ENCODE data around the gene TYRP1.

TYRP1 gene

GRCh38 chr9:12712532-12712931, 19.3 kb downstream of the TYRP1 start:
- H3K27me3 ChIP-seq (ENCODE audit: low read depth, low read length): no peaks in the 10 kb centered on the region
- H3K9ac ChIP-seq (ENCODE audit: low read length): no peak overlapping the region
- H3K9me3 ChIP-seq (ENCODE audit: insufficient read depth, low read length): no peaks in the 10 kb centered on the region
- H4K20me1 ChIP-seq (ENCODE audit: insufficient read depth, low read length): no peaks in the 10 kb centered on the region
- no peaks in the 10 kb centered on the region for H3K4me1 ChIP-seq (ENCODE audit: low read length)
- H3K4me2 ChIP-seq (ENCODE audit: low read length): no peak overlapping the region
- no peak overlapping the region for H3K4me3 ChIP-seq (ENCODE audit: low read length)
- H3K36me3 ChIP-seq (replicated peaks; ENCODE audit: low read depth, low read length): no peaks in the 10 kb centered on the region
- no peak for TF ChIP-seq CTCF (IDR thresholded peaks at IDR 0.05; ENCODE audit: low read depth, low read length)
- TF ChIP-seq EZH2phosphoT487 (IDR thresholded peaks at IDR 0.05; ENCODE audit: low read depth): no peak
- H3K79me2 ChIP-seq (ENCODE audit: low read length): no peaks in the 10 kb centered on the region
- H3K27ac ChIP-seq (ENCODE audit: low read length): no peak overlapping the region
- no peak overlapping the region for H2AFZ ChIP-seq (ENCODE audit: low read depth, low read length)

GRCh38 chr9:12715268-12715667, 22.1 kb downstream of the TYRP1 start:
- TF ChIP-seq CTCF (IDR thresholded peaks at IDR 0.05; ENCODE audit: low read depth, low read length): no peak
- TF ChIP-seq EZH2phosphoT487 (IDR thresholded peaks at IDR 0.05; ENCODE audit: low read depth): no peak
- H3K36me3 ChIP-seq (replicated peaks; ENCODE audit: low read depth, low read length): no peaks in the 10 kb centered on the region
- H3K9ac ChIP-seq (ENCODE audit: low read length): no peak overlapping the region
- no peaks in the 10 kb centered on the region for H3K79me2 ChIP-seq (ENCODE audit: low read length)
- H4K20me1 ChIP-seq (ENCODE audit: insufficient read depth, low read length): no peaks in the 10 kb centered on the region
- H3K9me3 ChIP-seq (ENCODE audit: insufficient read depth, low read length): no peaks in the 10 kb centered on the region
- no peak overlapping the region for H3K4me3 ChIP-seq (ENCODE audit: low read length)
- H3K4me2 ChIP-seq (ENCODE audit: low read length): no peak overlapping the region
- no peak overlapping the region for H2AFZ ChIP-seq (ENCODE audit: low read depth, low read length)
- H3K27ac ChIP-seq (ENCODE audit: low read length): no peak overlapping the region
- H3K4me1 ChIP-seq (ENCODE audit: low read length): no peaks in the 10 kb centered on the region
- no peaks in the 10 kb centered on the region for H3K27me3 ChIP-seq (ENCODE audit: low read depth, low read length)

GRCh38 chr9:12716823-12717600, 23.8 kb downstream of the TYRP1 start:
- H3K4me3 ChIP-seq (ENCODE audit: low read length): no peak overlapping the region
- no peak overlapping the region for H3K4me2 ChIP-seq (ENCODE audit: low read length)
- TF ChIP-seq EZH2phosphoT487 (IDR thresholded peaks at IDR 0.05; ENCODE audit: low read depth): no peak
- TF ChIP-seq CTCF (IDR thresholded peaks at IDR 0.05; ENCODE audit: low read depth, low read length): peak; percentile 47
- H3K9ac ChIP-seq (ENCODE audit: low read length): no peak overlapping the region
- H3K4me1 ChIP-seq (ENCODE audit: low read length): no peaks in the 10 kb centered on the region
- H3K9me3 ChIP-seq (ENCODE audit: insufficient read depth, low read length): no peaks in the 10 kb centered on the region
- H2AFZ ChIP-seq (ENCODE audit: low read depth, low read length): no peak overlapping the region
- H3K79me2 ChIP-seq (ENCODE audit: low read length): no peaks in the 10 kb centered on the region
- H4K20me1 ChIP-seq (ENCODE audit: insufficient read depth, low read length): no peaks in the 10 kb centered on the region
- H3K27me3 ChIP-seq (ENCODE audit: low read depth, low read length): no peaks in the 10 kb centered on the region
- no peak overlapping the region for H3K27ac ChIP-seq (ENCODE audit: low read length)
- no peaks in the 10 kb centered on the region for H3K36me3 ChIP-seq (replicated peaks; ENCODE audit: low read depth, low read length)

- H3K27ac ChIP-seq (ENCODE audit: low read length): no peak overlapping the region
- H3K4me1 ChIP-seq (ENCODE audit: low read length): peaks cover 6% of the 10 kb centered on the region
- TF ChIP-seq EZH2phosphoT487 (IDR thresholded peaks at IDR 0.05; ENCODE audit: low read depth) (no peak), CTCF (IDR thresholded peaks at IDR 0.05; ENCODE audit: low read depth, low read length) (no peak)
- H3K9ac ChIP-seq (ENCODE audit: low read length): no peak overlapping the region
- no peak overlapping the region for H3K4me3 ChIP-seq (ENCODE audit: low read length)
- H3K27me3 ChIP-seq (ENCODE audit: low read depth, low read length): no peaks in the 10 kb centered on the region
- no peak overlapping the region for H2AFZ ChIP-seq (ENCODE audit: low read depth, low read length)
- no peaks in the 10 kb centered on the region for H3K9me3 ChIP-seq (ENCODE audit: insufficient read depth, low read length)
- no peak overlapping the region for H3K4me2 ChIP-seq (ENCODE audit: low read length)
- H3K79me2 ChIP-seq (ENCODE audit: low read length): no peaks in the 10 kb centered on the region
- no peaks in the 10 kb centered on the region for H3K36me3 ChIP-seq (replicated peaks; ENCODE audit: low read depth, low read length)
- H4K20me1 ChIP-seq (ENCODE audit: insufficient read depth, low read length): no peaks in the 10 kb centered on the region
Measured at GRCh38 chr9:12717907-12718306, 24.7 kb downstream of the TYRP1 start.

Measured in OCI-LY3 (cell line).